Spleen (tissue), 7 donors: Measurements from ENCODE around the gene EBLN2.

Experiments used
- POLR2A ChIP-seq, 3 donors: fragments of 450-650 bp; IDR thresholded peaks; one replicate each; pipeline ENCODE4 v1.5.1; 2017; ENCODE audit warnings: antibody characterized with exemption in 3 of 3, mild to moderate bottlenecking in 1 of 3
- TF ChIP-seq, protein P1 (sequence below), 11 experiments: fragments of 200-600 bp in 7 of 11; fragments of 450-650 bp in 4 of 11; sonication (generic) in 4 of 11; IDR thresholded peaks in 8 of 11; conservative IDR thresholded peaks in 3 of 11; 1 replicate in 7 of 11; 2 replicates in 4 of 11; pipeline versions ENCODE4 v1.4.0 to v1.8.0; 2016 to 2021; ENCODE audit warnings: antibody characterized with exemption in 11 of 11, inconsistent platforms in 4 of 11, mild to moderate bottlenecking in 1 of 11
- donor health status: DM: no; HTN: no; CAD: no; lungs with moderate emphysema.
- donor health status: DM: no; HTN: no; CAD: no.
- donor health status: DM: no; HTN: no; CAD: no.

DNA sequence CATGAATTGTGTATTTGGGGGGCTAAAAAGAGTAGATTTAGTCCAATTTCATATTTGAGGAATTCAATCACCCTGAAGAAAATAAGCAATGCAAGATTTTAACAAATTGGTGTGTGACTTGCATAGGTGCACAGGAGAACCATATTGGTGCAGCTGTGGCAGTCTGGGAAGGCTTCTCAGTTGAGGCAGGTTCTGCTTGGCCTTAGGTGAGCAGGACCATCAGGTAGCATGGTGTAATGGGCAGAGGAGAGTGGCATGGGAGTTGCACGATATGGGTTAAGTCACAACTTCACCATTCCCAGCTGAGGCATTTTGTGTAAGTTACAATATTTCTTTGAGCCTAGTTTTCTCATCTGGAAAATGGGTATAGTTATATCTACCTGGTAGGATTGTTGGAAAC lies 10.5 kb downstream of the EBLN2 start:
- no peak for TF ChIP-seq POLR2A (IDR thresholded peaks at IDR 0.05)
- TF ChIP-seq, protein P1, sequence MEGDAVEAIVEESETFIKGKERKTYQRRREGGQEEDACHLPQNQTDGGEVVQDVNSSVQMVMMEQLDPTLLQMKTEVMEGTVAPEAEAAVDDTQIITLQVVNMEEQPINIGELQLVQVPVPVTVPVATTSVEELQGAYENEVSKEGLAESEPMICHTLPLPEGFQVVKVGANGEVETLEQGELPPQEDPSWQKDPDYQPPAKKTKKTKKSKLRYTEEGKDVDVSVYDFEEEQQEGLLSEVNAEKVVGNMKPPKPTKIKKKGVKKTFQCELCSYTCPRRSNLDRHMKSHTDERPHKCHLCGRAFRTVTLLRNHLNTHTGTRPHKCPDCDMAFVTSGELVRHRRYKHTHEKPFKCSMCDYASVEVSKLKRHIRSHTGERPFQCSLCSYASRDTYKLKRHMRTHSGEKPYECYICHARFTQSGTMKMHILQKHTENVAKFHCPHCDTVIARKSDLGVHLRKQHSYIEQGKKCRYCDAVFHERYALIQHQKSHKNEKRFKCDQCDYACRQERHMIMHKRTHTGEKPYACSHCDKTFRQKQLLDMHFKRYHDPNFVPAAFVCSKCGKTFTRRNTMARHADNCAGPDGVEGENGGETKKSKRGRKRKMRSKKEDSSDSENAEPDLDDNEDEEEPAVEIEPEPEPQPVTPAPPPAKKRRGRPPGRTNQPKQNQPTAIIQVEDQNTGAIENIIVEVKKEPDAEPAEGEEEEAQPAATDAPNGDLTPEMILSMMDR (IDR thresholded peaks at IDR 0.05 in 8 of 11, conservative IDR thresholded peaks at IDR 0.05 in 3 of 11) = no peak
